ENCODE measurements around the gene FAM227A. TPM values are rescaled to one million over a fixed set of nuclear protein-coding genes. Genes with fewer than 3 reads are reported as not detected.

FAM227A gene
- total and polyA plus RNA-seq, 12 donors: 0.43 to 7.3 (median 0.90) TPM

DNA sequence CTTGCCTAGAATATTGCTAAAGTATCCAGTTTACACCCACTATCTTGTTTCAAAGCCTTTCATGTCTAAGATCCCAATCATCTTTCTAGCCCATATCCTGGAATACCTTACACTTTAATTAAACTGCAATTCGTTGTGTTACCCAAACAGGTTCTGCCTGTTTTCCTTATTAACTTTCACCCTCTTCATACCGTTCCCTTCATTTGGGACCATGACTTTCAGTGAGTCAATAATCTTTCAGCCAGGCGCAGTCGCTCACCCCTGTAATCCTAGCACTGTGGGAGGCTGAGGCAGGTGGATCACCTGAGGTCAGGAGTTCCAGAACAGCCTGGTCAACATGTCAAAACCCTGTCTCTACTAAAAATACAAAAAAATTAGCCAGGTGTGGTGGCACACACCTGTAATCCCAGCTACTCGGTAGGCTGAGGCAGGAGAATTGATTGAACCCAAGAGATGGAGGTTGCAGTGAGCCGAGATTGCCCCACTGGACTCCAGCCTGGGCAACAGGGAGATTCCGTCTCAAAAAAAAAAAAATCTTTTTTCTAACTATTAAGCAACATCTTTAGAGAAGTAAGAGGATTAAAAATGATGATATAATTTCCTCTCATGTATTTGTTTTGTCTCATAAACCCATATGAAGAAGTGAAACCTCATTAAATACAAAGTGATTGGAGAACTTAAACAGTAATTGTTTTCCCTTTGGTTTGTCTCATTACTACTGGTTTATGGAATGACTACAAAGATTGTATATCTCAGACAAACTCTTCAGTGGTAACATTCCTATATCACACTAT is 106.9 kb downstream of the FAM227A start:
- intact Hi-C loops (cut with DNase I): no loop called here
- H3K27me3 ChIP-seq: no peaks in the 10 kb centered on the region
- TF ChIP-seq, protein P1, sequence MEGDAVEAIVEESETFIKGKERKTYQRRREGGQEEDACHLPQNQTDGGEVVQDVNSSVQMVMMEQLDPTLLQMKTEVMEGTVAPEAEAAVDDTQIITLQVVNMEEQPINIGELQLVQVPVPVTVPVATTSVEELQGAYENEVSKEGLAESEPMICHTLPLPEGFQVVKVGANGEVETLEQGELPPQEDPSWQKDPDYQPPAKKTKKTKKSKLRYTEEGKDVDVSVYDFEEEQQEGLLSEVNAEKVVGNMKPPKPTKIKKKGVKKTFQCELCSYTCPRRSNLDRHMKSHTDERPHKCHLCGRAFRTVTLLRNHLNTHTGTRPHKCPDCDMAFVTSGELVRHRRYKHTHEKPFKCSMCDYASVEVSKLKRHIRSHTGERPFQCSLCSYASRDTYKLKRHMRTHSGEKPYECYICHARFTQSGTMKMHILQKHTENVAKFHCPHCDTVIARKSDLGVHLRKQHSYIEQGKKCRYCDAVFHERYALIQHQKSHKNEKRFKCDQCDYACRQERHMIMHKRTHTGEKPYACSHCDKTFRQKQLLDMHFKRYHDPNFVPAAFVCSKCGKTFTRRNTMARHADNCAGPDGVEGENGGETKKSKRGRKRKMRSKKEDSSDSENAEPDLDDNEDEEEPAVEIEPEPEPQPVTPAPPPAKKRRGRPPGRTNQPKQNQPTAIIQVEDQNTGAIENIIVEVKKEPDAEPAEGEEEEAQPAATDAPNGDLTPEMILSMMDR (IDR thresholded peaks at IDR 0.05): no peak
- TF ChIP-seq POLR2A (IDR thresholded peaks at IDR 0.05): no peak
- DNase-seq: no peak
- H3K27ac ChIP-seq: no peak overlapping the region
- no peaks in the 10 kb centered on the region for H3K36me3 ChIP-seq (replicated peaks in 1 of 2)
- no peaks in the 10 kb centered on the region for H3K9me3 ChIP-seq (replicated peaks in 1 of 3)
- WGBS, 4 donors: 81 to 91% (median 85%) methylated on average over 7 of the region's 7 CpGs
- H3K4me3 ChIP-seq: no peak overlapping the region
- no peaks in the 10 kb centered on the region for H3K4me1 ChIP-seq (replicated peaks in 1 of 2)

DNA sequence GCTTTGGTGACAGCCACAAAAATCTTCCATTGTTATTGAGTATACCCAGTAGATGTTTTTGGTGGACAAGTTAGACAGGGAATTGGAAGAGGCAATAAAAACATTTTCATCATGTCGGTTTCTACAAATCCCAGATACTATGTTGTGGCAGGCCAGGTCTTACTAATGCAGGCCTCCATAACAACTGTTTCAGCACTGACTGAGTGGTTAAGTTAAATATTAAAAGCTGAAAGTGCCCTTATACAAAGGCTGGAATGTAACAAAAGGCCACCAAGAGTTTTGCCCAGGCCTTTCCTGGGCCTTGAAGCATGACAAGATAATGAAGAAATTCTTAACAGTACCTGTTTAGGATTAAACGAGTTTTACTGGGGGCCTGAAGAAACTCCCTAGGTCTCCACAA is 115.5 kb downstream of the FAM227A start:
- H3K27ac ChIP-seq: no peak overlapping the region
- no peak overlapping the region for H3K4me3 ChIP-seq
- H3K4me1 ChIP-seq (replicated peaks in 1 of 2): no peaks in the 10 kb centered on the region
- TF ChIP-seq, protein P1 (IDR thresholded peaks at IDR 0.05): no peak
- TF ChIP-seq POLR2A (IDR thresholded peaks at IDR 0.05): no peak
- H3K36me3 ChIP-seq (replicated peaks in 1 of 2): no peaks in the 10 kb centered on the region
- no peak for DNase-seq
- no peaks in the 10 kb centered on the region for H3K9me3 ChIP-seq (replicated peaks in 1 of 3)
- intact Hi-C loops (cut with DNase I): no loop called here
- 81 to 95% (median 86%) methylated on average over 2 of the region's 2 CpGs for WGBS, 4 donors
- no peaks in the 10 kb centered on the region for H3K27me3 ChIP-seq

DNA sequence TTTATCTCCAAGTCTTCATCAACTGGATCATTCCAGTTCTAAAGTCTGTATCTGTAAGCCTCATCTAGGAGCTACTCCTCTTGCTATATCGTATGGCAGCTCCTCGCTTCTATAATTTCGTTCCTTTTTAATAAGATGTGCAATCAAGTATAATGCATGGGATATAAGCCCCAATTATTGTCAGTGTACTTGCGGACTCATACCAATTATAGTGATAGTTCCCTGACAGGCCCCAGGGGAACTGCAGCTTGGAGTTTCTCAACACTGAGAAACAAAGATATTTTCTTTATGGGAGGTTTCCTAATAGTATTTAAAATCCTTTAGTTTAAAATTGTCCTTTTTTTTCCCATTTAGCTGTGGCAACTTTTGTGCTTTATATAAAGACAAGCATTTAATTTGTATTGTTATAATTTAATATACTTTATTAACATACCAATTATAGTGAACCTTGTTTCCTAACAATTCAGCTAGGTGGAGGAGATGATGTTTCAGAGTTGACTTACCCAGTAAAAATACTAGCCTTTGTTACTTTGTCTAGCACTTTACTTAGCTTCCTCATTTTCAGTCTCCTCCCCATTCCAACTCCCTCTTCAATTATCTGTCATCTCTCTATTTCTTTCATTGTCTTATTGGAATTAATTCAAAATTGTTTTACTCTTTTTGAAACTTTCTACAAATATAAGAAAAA is 124.8 kb downstream of the FAM227A start:
- Histone ChIP-seq H3K4me1 (replicated peaks in 1 of 2) (no peaks in the 10 kb centered on the region), H3K27ac (no peak overlapping the region), H3K27me3 (no peaks in the 10 kb centered on the region), H3K4me3 (no peak overlapping the region), H3K9me3 (replicated peaks in 1 of 3) (no peaks in the 10 kb centered on the region), H3K36me3 (replicated peaks in 1 of 2) (no peaks in the 10 kb centered on the region)
- intact Hi-C loops (cut with DNase I): no loop called here
- DNase-seq: no peak
- TF ChIP-seq POLR2A (IDR thresholded peaks at IDR 0.05): no peak
- TF ChIP-seq, protein P1 (IDR thresholded peaks at IDR 0.05): no peak
- 84 to 92% (median 88%) methylated on average over 4 of the region's 4 CpGs for WGBS, 4 donors

Other genes with a start within 250 kb of the FAM227A start
- gene KCNJ4, start 201.2 kb downstream of the FAM227A start, total RNA-seq: under 1 TPM in 4 of 9 donors, not detected in 5; 0.20 to 0.38 (median 0.31) TPM
- under 1 TPM; 0.07 to 0.56 (median 0.27) TPM for gene KCNJ4, start 201.2 kb downstream of the FAM227A start, polyA plus RNA-seq
- 10 to 100 TPM in 3 of 9 donors, 1 to 10 TPM in 6; 3.7 to 18.0 (median 7.2) TPM for gene KDELR3, start 188.3 kb downstream of the FAM227A start, total RNA-seq
- gene KDELR3, start 188.3 kb downstream of the FAM227A start, polyA plus RNA-seq: 10 to 100 TPM in 2 of 3 donors, 1 to 10 TPM in 1; 8.0 to 11.0 (median 10.2) TPM
- 100 to 1,000 TPM; 218 to 668 (median 453) TPM for gene DDX17, start 150.1 kb downstream of the FAM227A start, total RNA-seq
- 100 to 1,000 TPM; 184 to 342 (median 203) TPM for gene DDX17, start 150.1 kb downstream of the FAM227A start, polyA plus RNA-seq
- 10 to 100 TPM in 1 of 9 donors, 1 to 10 TPM in 1, under 1 TPM in 5, not detected in 2; 0.11 to 28.9 (median 0.83) TPM for gene DMC1, start 86.2 kb downstream of the FAM227A start, total RNA-seq
- gene DMC1, start 86.2 kb downstream of the FAM227A start, polyA plus RNA-seq: under 1 TPM; 0.08 to 0.22 (median 0.13) TPM
- gene CBY1, start 246 bp upstream of the FAM227A start, total RNA-seq: 10 to 100 TPM; 23.8 to 60.9 (median 42.9) TPM
- 10 to 100 TPM; 61.9 to 96.0 (median 71.2) TPM for gene CBY1, start 246 bp upstream of the FAM227A start, polyA plus RNA-seq
- 10 to 100 TPM; 20.8 to 82.2 (median 63.0) TPM for gene TOMM22, start 25.6 kb upstream of the FAM227A start, total RNA-seq
- gene TOMM22, start 25.6 kb upstream of the FAM227A start, polyA plus RNA-seq: 10 to 100 TPM; 16.9 to 86.3 (median 18.3) TPM
- 10 to 100 TPM; 30.5 to 93.4 (median 46.1) TPM for gene JOSD1, start 44.6 kb upstream of the FAM227A start, total RNA-seq
- 10 to 100 TPM; 14.3 to 27.2 (median 18.1) TPM for gene JOSD1, start 44.6 kb upstream of the FAM227A start, polyA plus RNA-seq
- 10 to 100 TPM; 21.0 to 56.9 (median 42.3) TPM for gene GTPBP1, start 49.6 kb upstream of the FAM227A start, total RNA-seq
- 10 to 100 TPM; 14.0 to 33.7 (median 31.9) TPM for gene GTPBP1, start 49.6 kb upstream of the FAM227A start, polyA plus RNA-seq
- 100 to 1,000 TPM in 4 of 9 donors, 10 to 100 TPM in 5; 22.4 to 196 (median 98.4) TPM for gene SUN2, start 99.6 kb upstream of the FAM227A start, total RNA-seq
- 10 to 100 TPM; 13.0 to 35.9 (median 21.8) TPM for gene SUN2, start 99.6 kb upstream of the FAM227A start, polyA plus RNA-seq
- gene DNAL4, start 137.8 kb upstream of the FAM227A start, total RNA-seq: 10 to 100 TPM; 12.9 to 29.8 (median 21.1) TPM
- 10 to 100 TPM; 11.8 to 19.7 (median 14.7) TPM for gene DNAL4, start 137.8 kb upstream of the FAM227A start, polyA plus RNA-seq
- 10 to 100 TPM in 7 of 9 donors, 1 to 10 TPM in 2; 1.2 to 26.9 (median 13.0) TPM for gene NPTXR, start 187.6 kb upstream of the FAM227A start, total RNA-seq
- gene NPTXR, start 187.6 kb upstream of the FAM227A start, polyA plus RNA-seq: 1 to 10 TPM; 3.4 to 4.7 (median 4.4) TPM
- 100 to 1,000 TPM in 1 of 9 donors, 10 to 100 TPM in 8; 48.0 to 151 (median 78.1) TPM for gene CBX6, start 215.8 kb upstream of the FAM227A start, total RNA-seq
- gene CBX6, start 215.8 kb upstream of the FAM227A start, polyA plus RNA-seq: 10 to 100 TPM; 21.0 to 87.3 (median 38.8) TPM